ENCODE data around the gene EPN3.

GRCh38 chr17:50534979-50535326 is 2.4 kb downstream of the EPN3 start:
- no peak for TF ChIP-seq CTCF (IDR thresholded peaks at IDR 0.05; ENCODE audit: insufficient read depth, low read length, poor library complexity, severe bottlenecking)
- TF ChIP-seq EZH2phosphoT487 (conservative IDR thresholded peaks at IDR 0.05; ENCODE audit: low read length): no peak
